Caco-2 (cell line): Measurements from ENCODE around the gene WNT16. TPM values are rescaled to one million over a fixed set of nuclear protein-coding genes. Genes with fewer than 3 reads are reported as not detected.

Experiments
- BruUV-seq: library from RNA; stranded (reverse); fragments of 400-500 nt; replicated peaks from 2 replicates; lab custom pipeline; 2021; lab: Mats Ljungman, UMichigan
- CTCF ChIA-PET: fragments of 300-600 bp; sonication (Branson Sonifier 250); formaldehyde crosslinking; loops from one replicate; lab custom pipeline; 2022; ENCODE audit warnings: antibody characterized with exemption; lab: Charles Lee
- POLR2A ChIA-PET: fragments of 300-600 bp; sonication (Branson Sonifier 250); formaldehyde crosslinking; loops from one replicate; lab custom pipeline; 2022; ENCODE audit warnings: antibody characterized with exemption; lab: Charles Lee
- DNase-seq, 2 experiments: peaks; one replicate each; pipeline versions ENCODE4 v3.0.0 to v3.0.0-alpha.2; 2020 to 2022
- H3K27me3 ChIP-seq: replicated peaks from 2 replicates; pipeline ENCODE4 v1.6.0; 2011; ENCODE audit warnings: low read length; ENCODE audit not compliant: control insufficient read depth, insufficient read depth
- H3K36me3 ChIP-seq: 2 replicates; pipeline ENCODE4 v1.5.1; 2011; ENCODE audit warnings: low read length; ENCODE audit not compliant: control insufficient read depth, insufficient read depth
- H3K4me1 ChIP-seq: fragments of 250-450 bp; sonication (Bioruptor Pico); 2 replicates; pipeline ENCODE4 v1.5.1; 2020; ENCODE audit warnings: mild to moderate bottlenecking
- H3K4me3 ChIP-seq: 2 replicates; pipeline ENCODE4 v1.5.1; 2011; ENCODE audit warnings: low read depth, mild to moderate bottlenecking, control low read depth, low read length
- H3K9me3 ChIP-seq: fragments of 250-450 bp; sonication (Bioruptor Pico); 2 replicates; pipeline ENCODE4 v1.5.1; 2020; ENCODE audit warnings: mild to moderate bottlenecking, moderate library complexity
- H3K27ac Mint-ChIP-seq: one replicate; pipeline ENCODE4 v1.8.0; 2022; ENCODE audit warnings: mixed read lengths; ENCODE audit not compliant: unreplicated experiment
- H3K27me3 Mint-ChIP-seq: one replicate; pipeline ENCODE4 v1.8.0; 2022; ENCODE audit warnings: mixed read lengths; ENCODE audit not compliant: insufficient read depth, unreplicated experiment
- H3K36me3 Mint-ChIP-seq: one replicate; pipeline ENCODE4 v1.8.0; 2022; ENCODE audit warnings: mild to moderate bottlenecking, mixed read lengths; ENCODE audit not compliant: insufficient read depth, unreplicated experiment
- H3K4me1 Mint-ChIP-seq: one replicate; pipeline ENCODE4 v1.8.0; 2022; ENCODE audit warnings: low read depth, mixed read lengths; ENCODE audit not compliant: unreplicated experiment
- H3K4me3 Mint-ChIP-seq: one replicate; pipeline ENCODE4 v1.8.0; 2022; ENCODE audit warnings: mild to moderate bottlenecking, moderate library complexity, mixed read lengths; ENCODE audit not compliant: unreplicated experiment
- H3K9me3 Mint-ChIP-seq: one replicate; pipeline ENCODE4 v1.8.0; 2022; ENCODE audit warnings: mixed read lengths; ENCODE audit not compliant: unreplicated experiment
- intact Hi-C: fragments of 100-400 bp; cut with micrococcal nuclease; formaldehyde crosslinking; loops from one replicate; pipeline ENCODE4 v1.10.0; 2022; ENCODE audit not compliant: unreplicated experiment
- total RNA-seq: library from RNA; stranded (reverse); gene quantifications from 2 replicates; pipeline ENCODE4 v1.2.3, GENCODE V29; 2022
- TF ChIP-seq, protein P1 (sequence below), 2 experiments: fragments of 200-600 bp in 1 of 2; IDR thresholded peaks; 1 replicate in 1 of 2; 2 replicates in 1 of 2; pipeline versions ENCODE4 v1.5.1 to v1.8.0; 2011 to 2022; ENCODE audit warnings: antibody characterized with exemption in 1 of 2, control low read depth in 1 of 2, inconsistent platforms in 1 of 2, low read depth in 1 of 2, low read length in 1 of 2, mild to moderate bottlenecking in 1 of 2, moderate library complexity in 1 of 2; ENCODE audit not compliant: insufficient read depth in 1 of 2, severe bottlenecking in 1 of 2, unreplicated experiment in 1 of 2

The WNT16 gene
- total RNA-seq, 1 experiment from 2014 or later: not detected

DNA sequence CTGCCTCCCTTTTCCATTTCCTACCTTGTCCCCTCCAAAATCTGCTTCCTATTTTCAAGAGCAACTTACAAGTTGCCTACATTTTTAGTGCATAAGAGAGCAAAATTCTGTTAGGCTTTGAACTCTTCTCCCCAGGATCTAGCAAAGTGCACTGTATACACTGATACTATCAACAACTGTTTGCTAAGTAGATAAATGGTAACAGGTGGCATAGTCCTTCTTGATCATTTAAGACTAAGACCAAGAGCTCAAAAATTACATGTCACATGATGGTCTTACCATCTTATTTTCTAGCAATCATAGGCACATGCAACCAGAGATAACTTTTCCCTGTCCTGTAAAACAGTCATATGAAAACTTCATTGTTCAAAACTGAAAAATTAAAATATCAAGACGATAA lies 51.1 kb downstream of the WNT16 start:
- ChIA-PET POLR2A (interaction anchor here (0.6 kb wide), 1 partner anchor 15 kb away, joined by 3 read pairs; no protein-coding TSS in a partner anchor), CTCF (no interaction called here)
- Histone ChIP-seq H3K27me3 (no peaks in the 10 kb centered on the region), H3K9me3 (no peaks in the 10 kb centered on the region), H3K4me1 (no peaks in the 10 kb centered on the region), H3K4me3 (no peak overlapping the region), H3K36me3 (no peaks in the 10 kb centered on the region)
- intact Hi-C loops: no loop called here
- H3K4me3 Mint-ChIP-seq: no peak overlapping the region
- no peak for DNase-seq
- peaks cover 23% of the 10 kb centered on the region for H3K4me1 Mint-ChIP-seq
- H3K27ac Mint-ChIP-seq: no peak overlapping the region
- H3K9me3 Mint-ChIP-seq: no peaks in the 10 kb centered on the region
- peaks cover 9% of the 10 kb centered on the region for H3K36me3 Mint-ChIP-seq
- no TSS peak for BruUV-seq
- TF ChIP-seq, protein P1, sequence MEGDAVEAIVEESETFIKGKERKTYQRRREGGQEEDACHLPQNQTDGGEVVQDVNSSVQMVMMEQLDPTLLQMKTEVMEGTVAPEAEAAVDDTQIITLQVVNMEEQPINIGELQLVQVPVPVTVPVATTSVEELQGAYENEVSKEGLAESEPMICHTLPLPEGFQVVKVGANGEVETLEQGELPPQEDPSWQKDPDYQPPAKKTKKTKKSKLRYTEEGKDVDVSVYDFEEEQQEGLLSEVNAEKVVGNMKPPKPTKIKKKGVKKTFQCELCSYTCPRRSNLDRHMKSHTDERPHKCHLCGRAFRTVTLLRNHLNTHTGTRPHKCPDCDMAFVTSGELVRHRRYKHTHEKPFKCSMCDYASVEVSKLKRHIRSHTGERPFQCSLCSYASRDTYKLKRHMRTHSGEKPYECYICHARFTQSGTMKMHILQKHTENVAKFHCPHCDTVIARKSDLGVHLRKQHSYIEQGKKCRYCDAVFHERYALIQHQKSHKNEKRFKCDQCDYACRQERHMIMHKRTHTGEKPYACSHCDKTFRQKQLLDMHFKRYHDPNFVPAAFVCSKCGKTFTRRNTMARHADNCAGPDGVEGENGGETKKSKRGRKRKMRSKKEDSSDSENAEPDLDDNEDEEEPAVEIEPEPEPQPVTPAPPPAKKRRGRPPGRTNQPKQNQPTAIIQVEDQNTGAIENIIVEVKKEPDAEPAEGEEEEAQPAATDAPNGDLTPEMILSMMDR (IDR thresholded peaks at IDR 0.05; ENCODE audit: insufficient read depth in 1 of 2, low read depth in 1 of 2, low read length in 1 of 2, severe bottlenecking in 1 of 2, unreplicated experiment in 1 of 2): no peak
- H3K27me3 Mint-ChIP-seq: no peaks in the 10 kb centered on the region

DNA sequence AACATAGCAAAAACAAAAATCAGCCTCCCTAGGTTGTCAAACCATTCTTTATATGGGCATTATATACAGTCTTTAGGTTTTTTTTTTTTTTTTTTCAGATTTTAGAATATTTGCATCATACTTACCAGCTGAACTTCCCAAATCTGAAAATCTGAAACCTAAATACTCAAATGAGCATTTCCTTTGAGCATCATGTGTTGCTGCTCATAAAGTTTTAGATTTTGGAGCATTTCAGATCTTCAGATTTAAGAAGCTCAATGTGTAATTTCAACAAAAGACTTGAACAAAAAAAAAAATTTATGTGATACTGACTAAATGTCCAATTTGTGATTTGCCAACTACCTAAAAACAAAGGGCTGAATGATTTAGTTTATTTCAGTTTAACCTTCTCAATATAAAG lies 53.7 kb downstream of the WNT16 start:
- intact Hi-C loops: no loop called here
- H3K27me3 Mint-ChIP-seq: no peaks in the 10 kb centered on the region
- H3K27me3 ChIP-seq: no peaks in the 10 kb centered on the region
- ChIA-PET POLR2A (no interaction called here), CTCF (no interaction called here)
- no peaks in the 10 kb centered on the region for H3K9me3 ChIP-seq
- TF ChIP-seq, protein P1 (IDR thresholded peaks at IDR 0.05; ENCODE audit: insufficient read depth in 1 of 2, low read depth in 1 of 2, low read length in 1 of 2, severe bottlenecking in 1 of 2, unreplicated experiment in 1 of 2): no peak
- peaks cover 14% of the 10 kb centered on the region for H3K4me1 Mint-ChIP-seq
- H3K27ac Mint-ChIP-seq: no peak overlapping the region
- H3K4me3 Mint-ChIP-seq: no peak overlapping the region
- H3K36me3 ChIP-seq: no peaks in the 10 kb centered on the region
- H3K36me3 Mint-ChIP-seq: no peaks in the 10 kb centered on the region
- no peaks in the 10 kb centered on the region for H3K9me3 Mint-ChIP-seq
- BruUV-seq: no TSS peak
- no peak for DNase-seq
- no peak overlapping the region for H3K4me3 ChIP-seq
- H3K4me1 ChIP-seq: 0 out of 2 replicates have a peak, but pooled peaks cover 9% of the 10 kb centered on the region

DNA sequence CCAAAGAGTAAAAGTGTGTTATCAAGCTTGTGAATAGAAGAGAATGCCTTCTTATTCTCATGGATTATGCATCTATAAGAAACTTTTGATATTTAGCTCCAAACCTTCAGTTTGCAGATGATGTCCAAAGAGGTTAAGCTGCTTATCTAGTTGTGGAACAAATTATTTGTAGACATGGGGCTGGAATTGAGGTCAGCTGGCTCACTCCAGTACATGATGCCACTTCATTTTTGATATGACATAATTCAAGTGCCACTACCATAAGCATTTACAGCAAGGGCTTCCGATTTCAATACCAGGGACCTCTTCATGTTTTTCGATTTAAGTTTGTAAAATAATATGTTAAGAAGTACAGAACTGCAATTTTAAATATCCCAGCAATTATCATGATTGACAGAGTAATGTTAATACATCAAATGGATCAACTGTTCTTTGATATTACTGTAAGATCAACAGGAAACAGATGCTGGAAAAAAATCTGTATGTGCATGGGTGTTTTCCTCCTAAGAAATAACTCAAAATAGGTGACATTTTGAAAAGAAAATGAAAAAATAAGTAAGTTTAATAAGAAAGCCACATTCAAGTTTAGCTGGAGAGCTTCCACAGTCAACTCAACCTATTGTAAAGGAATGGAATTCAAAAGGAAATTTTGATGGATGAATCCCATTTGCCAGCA lies 54.6 kb downstream of the WNT16 start:
- no peaks in the 10 kb centered on the region for H3K9me3 Mint-ChIP-seq
- no peak overlapping the region for H3K27ac Mint-ChIP-seq
- DNase-seq: no peak
- Histone ChIP-seq H3K4me3 (no peak overlapping the region), H3K4me1 (0 out of 2 replicates have a peak, but pooled peaks cover 9% of the 10 kb centered on the region), H3K36me3 (no peaks in the 10 kb centered on the region), H3K27me3 (no peaks in the 10 kb centered on the region), H3K9me3 (no peaks in the 10 kb centered on the region)
- H3K4me3 Mint-ChIP-seq: no peak overlapping the region
- POLR2A ChIA-PET: no interaction called here
- H3K27me3 Mint-ChIP-seq: no peaks in the 10 kb centered on the region
- BruUV-seq: no TSS peak
- H3K4me1 Mint-ChIP-seq: peaks cover 14% of the 10 kb centered on the region
- TF ChIP-seq, protein P1 (IDR thresholded peaks at IDR 0.05; ENCODE audit: insufficient read depth in 1 of 2, low read depth in 1 of 2, low read length in 1 of 2, severe bottlenecking in 1 of 2, unreplicated experiment in 1 of 2): no peak
- intact Hi-C loops: no loop called here
- CTCF ChIA-PET: no interaction called here
- no peaks in the 10 kb centered on the region for H3K36me3 Mint-ChIP-seq
